ENCODE results near the gene TTC9B.
A peak's percentile ranks its signal among the peaks of the same experiment; 100 is the strongest.

TTC9B gene

DNA sequence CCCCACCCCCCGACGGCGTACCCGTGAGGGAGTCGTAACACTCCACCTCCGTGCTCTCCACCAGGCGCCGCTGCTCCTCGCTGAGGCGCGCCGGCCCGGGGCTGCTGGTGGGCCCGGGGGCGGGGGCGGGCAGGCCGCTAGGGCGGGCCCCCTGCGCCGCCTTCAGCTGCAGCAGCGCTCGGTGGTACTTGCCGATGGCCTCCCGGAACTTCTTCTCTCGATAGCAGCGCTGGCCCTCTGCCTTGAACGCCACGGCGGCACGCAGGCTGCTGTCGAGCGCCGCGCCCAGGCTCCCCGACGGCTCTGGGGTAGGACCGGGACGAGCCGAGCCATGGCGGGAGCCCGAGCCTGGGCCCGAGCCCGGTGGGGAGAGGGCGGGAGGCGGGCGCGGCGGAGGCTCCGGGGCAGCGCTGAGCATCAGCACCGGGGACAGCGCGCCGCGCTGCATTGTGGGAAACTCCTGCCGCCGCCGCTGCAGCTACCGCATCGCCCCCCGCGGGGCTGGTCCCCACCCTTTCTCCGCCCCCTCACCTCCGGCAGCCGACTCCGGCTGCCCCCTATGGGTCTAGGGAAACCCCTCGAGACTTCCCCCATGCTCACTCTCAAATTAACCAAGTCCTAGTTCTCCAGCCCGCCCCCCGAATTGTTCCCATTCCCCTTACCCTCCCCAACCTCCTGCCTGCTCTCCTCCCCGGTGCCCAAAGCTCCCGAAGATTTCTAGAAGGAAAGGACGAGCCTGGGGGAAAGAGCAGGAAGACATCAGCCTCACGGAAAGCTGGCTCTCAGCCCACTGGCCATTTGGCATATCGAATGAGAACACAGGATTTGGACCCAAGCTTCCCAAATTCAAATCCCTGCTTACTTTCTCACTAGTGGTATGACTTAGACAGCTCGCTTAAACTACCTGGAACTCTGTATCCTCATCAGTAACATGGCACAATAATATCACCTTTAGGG, at the start of gene TTC9B:
Gene TTC9B, minus strand, starts transcription at position 451 of the 957 bp plus-strand sequence. Its CDS starts 3 bp downstream, at position 448.
- peak in 1 of 2 donors; percentile 36 for DNase-seq (ENCODE audit: low read depth in 2 of 2)

DNA sequence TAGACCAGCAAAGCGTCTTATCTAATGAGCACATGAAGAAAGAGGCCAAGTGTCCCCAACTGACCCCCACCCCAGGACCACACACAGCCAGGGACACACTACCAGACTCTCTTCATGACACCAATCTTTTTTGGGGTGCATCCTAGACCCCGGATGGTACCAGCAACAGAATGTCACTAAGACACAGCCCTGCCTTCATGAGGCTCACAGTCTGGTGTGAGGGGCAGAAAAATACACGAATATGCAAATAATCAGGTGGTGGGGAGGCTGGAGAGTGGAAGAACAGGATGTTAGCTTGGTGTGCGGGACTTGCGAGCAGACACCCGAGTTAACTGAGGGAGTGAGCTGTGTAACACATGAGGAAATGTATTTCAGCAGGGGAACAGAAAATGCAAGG, 49.4 kb upstream of the TTC9B start:
- DNase-seq (ENCODE audit: low read depth in 2 of 2) = no peak

DNA sequence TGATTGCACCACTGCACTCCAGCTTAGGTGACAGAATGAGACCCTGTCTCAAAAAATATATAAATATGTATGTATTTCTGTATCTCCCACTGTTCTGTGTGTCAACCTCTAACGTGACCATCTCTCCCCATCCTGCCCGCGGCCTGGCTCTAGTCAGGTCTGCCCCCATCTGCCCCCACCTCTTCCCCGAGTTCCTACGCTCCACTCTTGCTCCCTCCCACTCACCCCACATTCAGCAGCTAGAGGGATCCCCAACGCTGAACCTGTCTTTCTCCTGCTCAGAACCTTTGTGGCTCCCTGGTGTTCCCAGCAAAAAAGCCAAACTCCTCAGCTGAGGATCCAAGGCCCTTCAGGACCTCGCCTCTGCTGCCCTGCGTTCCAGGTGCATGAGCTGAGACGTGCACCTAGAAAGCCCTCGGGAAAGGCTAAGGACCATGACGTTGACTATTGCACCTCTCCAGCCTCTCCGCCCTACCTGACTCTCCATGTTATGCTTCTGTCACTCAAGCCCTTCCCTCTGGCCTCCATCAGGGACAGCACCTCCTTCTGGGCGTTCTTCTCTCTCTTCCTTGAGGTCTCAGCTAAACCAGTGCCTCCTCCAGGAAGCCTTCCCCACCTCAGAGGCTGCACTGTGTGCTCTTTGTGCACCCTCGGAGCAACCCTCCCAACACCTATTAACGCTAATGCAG, 48.9 kb upstream of the TTC9B start:
- no peak for DNase-seq (ENCODE audit: low read depth in 2 of 2)

DNA sequence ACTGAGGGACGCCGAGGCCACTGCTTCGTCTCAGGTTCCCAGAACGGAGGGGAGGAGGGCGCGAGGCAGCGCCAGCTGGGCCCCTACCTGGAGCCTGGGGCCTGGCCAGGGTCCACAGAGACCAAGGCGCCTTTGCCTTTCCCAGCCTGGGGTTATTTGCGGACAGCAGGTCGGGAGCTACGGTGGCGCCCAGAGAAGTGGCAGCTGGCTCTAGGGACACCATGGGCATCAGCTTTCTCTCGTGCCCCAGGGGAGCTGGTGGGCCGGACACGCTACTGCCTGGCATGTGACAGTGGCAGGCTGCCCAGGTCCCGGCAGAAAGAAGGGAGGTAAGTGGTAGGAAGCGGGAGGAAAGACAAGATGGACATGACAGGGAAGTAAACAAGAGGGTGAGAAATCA, 47.9 kb upstream of the TTC9B start:
- no peak for DNase-seq (ENCODE audit: low read depth in 2 of 2)

DNA sequence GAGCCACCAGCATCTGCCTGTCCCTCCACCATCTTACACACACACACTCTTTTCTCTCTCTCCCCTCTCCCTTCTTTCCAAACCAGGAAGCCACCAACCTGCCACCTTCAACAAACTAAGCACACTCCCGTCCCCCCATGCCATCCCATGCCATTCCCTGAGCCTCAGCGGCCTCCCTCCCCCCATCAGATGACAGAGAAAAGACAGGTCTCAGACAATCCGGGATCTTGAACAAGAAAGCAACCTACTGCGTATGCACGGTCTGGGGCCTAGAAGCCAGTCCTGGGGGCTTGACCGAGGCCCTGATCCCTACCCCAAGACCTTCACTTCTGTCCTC, 47.5 kb upstream of the TTC9B start:
- no peak for DNase-seq (ENCODE audit: low read depth in 2 of 2)

DNA sequence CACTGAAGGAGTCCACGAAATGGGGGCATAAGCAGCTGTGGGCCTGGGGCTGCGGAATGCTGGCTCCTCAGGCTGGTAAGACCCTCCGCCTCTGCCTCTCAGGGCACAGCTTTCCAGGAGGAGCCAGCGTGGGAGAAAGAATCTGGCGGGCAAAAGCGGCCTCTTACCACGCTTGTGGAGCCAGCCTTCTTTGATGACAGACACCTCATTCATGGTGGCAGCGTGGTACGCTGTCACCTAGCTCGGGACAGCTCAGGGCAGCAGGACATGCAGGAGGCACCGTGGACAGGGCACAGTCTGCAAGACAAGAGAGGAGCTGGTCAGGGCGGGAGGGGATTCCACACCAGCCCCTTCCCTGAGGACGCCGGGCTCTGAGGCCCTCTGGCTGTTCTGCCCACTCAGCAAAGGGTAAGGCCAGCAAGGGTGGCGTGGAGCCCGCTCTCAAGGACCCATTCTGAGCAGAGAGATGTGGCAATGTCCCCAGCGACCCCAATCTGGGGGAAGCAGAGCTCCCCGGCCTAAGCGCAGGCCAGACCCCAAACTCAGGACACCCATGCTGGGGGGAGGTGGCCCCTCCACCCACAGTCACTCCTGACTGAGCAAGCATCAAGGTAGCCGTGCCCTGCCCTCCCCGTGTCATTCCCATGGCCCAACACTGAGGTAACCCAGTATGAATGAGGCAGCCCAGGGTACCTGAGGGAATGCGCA, 47.0 kb upstream of the TTC9B start:
- DNase-seq (ENCODE audit: low read depth in 2 of 2) = no peak

DNA sequence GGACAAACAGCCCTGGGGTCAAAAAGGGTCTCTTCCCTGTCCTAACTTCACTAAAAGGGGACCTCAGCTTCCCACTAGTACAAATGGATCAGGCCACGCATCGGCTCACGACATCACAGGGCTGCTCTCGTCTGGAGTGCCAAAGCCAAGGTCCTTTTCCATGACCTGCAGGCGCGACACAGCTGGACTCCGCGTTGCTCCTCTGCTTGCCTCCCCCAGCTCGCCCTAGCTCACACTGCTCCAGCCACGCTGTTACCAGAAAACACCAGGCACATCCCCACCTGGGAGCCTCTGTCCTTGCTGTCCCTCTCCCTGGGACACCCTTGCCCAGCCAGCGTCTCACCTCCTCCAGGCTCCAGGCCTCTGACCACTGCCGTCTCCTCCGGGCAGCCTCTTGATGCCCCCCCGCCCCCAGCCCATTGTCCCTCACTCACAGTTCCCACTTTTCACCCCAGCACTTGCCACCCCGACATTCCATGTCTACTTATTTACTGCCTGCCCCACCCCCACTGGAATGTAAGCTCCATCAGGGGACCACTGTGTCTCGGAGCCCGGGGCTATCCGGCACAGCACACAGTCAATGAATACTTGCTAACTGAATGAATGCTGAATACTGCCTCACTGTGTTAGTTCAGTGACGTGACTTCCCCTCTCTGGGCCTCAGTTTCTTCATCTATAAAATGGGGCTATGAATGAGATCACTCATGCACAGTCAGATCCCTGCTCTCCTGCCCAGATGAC, 46.3 kb upstream of the TTC9B start:
- DNase-seq (ENCODE audit: low read depth in 2 of 2) = no peak

DNA sequence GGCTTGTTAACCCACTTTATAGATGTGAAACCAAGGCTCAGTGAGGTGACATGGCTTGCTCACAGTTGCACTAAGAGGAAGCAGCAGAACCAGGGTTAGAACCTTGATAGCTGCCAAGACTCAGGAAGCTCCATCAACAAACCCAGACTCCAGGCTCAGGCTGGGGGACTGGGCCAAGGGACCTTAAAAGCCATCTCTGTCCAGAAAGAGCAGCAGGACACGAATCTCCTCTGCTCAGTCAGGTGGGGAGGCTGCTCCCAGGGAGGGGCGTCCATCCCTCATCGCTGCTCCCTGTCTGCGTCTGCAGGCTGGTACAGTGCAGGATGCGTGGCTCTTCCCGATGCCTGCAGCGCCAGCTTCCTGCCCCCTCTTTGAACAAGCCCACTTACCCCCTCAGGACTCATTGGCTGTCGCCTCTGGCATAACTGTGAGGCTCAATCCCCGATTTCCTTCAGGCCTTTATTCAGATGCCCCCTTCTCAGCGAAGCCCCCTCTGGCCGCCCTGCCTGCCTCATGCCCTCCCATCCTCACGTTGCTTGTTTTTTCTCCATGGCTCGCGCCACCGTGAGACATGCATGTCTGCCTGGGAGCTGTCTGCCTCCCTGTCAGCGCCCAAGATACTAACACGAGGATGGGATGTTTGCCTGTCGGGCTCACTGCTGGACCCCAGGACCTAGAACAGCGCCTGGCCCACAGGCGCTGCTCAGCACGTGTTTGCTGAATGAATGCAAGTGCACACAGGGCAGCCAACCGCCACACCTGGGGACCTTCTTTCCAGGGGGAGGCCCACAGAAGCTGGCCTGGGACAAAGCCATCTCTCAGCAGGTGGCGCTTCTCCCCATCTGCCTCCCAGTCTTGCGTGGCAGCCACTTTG, 45.5 kb upstream of the TTC9B start:
- DNase-seq (ENCODE audit: low read depth in 2 of 2) = no peak

DNA sequence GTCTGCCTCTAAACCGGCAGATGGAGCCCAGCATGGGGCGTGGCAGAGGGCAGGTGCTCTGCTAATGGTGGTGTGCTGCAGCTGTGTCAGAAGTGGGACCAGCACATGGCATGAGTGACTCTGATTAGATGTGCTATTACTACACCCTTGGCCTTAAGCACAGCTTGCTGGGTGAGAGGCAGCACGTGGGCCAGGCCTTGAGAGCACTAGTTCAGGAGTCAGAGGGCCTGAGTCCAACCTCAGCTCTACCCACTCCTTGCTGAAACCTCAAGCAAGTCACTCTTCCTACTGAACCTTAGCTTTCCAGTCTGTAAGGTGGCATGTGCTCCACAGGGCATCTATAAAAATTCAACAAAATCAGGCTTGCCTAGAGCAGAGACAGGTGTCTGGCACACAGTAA, 44.2 kb upstream of the TTC9B start:
- DNase-seq (ENCODE audit: low read depth in 2 of 2) = no peak

DNA sequence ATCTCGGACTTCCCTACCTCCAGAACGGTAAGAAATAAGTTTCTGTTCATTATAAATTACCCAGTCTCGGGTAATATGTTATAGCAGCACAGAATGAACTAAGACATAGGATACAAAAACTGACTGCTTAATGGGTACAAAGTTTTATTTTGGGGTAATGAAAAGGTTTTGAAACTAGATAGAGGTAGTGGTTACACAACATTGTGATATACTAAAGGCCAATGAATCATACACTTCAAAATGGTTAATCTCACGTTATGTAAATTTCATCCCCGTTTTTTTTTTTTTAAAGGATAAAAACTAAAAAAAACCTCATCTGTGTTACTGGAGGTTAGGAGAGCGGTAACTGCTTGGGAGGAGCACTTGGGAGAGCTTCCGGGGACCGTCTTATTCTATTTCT, 43.4 kb upstream of the TTC9B start:
- no peak for DNase-seq (ENCODE audit: low read depth in 2 of 2)

DNA sequence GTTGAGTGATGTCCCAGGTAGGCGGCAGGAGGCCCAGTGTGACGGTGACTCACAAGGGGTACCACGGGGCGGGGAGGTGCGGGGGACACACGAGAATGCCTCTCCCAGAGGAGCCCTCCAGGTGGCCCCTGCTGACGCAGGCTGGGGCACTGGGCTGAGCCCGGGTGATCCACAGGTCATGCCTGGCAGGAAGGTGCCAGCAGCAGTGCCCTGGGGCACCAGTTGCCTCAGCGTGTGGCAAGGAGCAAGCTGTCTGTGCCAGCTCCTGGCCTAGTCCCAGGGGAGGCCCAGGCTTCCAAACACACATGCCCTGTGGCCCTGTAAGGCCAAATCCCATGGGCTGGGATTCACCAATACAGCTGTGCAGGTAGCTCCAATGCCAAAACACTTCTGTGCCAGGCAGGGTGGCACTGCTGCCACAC, 38.9 kb upstream of the TTC9B start:
- DNase-seq (ENCODE audit: low read depth in 2 of 2) = no peak

DNA sequence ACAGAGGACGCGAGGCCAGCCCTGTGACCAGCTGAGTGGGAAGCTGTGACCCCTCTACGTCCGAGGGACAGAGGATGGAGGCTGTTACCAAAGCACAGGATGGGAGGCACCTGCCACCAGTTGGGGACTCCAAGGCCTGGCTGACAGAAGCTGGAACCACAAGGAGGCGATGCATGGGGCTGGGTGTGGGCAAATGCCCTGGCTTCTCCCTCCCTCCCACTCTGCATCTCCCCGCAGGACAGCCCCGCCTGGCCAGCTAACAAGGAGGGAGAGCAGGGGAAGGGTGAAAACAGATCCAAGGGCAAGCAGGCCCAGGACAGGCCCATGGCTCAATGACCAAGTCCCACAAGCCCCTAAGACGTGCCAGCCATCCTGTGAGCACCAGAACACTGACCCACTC, 38.3 kb upstream of the TTC9B start:
- no peak for DNase-seq (ENCODE audit: low read depth in 2 of 2)

DNA sequence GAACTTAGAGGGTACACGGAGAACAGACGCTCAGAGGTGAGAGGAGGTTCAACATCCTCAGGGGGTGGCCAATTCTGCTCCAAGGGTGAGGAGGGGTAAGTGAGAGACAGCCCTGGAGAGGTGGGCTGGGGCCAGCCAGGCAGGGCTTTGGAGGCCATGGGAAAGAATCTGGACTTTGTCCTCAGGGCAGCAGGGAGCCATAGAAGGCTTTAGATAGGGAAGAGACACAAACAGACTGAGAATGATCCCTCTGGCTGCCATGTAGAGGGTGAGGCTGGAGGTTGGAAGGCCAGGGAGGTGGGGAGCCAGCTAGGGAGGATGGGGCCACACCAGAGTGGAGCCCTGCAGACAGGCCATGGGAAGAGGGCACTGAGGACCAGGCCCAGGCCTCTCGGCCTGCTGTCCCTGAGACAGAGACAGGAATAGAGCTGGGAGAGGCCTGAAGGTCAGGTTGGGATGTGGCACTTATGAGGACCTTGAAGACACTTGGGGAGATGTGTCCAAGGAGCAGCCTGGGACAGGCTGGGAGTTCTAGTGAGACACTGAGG, 37.5 kb upstream of the TTC9B start:
- DNase-seq (ENCODE audit: low read depth in 2 of 2) = no peak

DNA sequence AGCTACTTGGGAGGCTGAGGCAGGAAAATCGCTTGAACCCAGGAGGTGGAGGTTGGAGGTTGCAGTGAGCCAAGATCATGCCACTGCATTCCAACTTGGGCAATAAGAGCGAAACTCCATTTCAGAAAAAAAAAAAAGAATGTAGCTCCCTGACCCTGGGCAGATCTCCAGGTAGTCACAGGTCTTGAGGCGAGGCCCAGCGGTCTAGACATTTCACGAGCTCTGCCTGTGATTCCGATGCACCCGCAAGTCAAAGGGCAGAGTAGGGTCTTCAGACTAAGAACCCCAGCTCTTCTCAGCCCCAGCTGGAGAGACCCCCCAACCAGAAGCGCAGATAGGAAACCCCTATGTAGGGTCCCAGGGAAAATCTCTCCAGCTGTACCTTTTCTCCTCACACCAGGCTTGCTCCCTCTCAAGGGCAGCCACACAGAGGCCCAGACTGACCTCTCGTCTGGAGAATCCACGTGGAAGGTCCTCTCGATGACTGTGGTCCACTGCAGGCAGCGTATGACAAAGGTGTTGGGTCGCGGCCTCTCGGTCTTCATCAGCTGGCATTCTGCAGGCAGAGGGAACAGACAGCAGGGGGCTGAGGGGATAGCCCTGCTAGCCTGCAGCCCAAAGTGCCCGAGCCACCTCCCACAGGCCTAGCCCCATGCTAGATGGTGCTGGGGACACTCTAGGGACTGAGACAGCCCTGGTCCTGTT, 36.7 kb upstream of the TTC9B start:
- DNase-seq (ENCODE audit: low read depth in 2 of 2) = no peak

DNA sequence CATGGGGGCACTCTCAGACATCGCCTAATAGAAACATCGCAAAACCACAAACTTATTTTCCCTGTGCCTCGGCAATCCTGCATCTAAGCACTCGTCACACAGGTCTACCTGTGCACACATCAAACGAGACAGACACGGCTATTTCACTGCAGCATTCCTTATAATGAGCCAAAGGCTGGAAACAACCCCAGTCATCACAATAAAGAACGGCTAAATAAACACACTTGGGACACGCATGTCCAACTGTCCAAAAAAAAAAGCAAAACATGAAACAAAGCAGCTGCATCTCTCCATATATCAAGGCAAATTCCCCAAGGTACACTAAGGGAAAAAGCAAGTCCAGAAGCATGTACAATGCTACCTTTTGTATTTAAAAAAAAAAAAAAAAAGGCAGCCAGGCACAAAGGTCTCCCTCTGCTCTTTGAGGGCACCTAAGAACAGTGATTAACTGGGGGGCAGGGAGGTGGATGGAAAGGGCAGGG, 35.5 kb upstream of the TTC9B start:
- DNase-seq (ENCODE audit: low read depth in 2 of 2) = no peak

DNA sequence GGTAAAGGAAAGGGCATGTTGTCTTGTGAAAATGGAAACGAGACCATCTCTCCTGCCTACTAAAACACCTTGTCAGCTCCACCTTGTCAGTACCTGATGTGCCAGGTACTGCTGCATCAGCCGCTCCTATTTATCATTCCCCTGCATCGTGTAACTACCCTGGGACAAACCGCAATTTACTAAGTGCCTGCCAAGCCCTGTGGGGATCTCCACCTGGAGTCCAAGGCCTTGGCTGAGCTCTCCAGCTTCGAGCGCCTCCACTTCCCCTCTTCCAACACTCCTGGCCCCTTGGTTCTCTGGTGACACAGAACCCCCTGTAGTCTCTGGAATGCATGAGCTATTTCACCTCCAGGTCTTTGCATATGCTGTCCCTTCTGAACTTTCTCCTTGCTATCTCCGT, 34.2 kb upstream of the TTC9B start:
- no peak for DNase-seq (ENCODE audit: low read depth in 2 of 2)

DNA sequence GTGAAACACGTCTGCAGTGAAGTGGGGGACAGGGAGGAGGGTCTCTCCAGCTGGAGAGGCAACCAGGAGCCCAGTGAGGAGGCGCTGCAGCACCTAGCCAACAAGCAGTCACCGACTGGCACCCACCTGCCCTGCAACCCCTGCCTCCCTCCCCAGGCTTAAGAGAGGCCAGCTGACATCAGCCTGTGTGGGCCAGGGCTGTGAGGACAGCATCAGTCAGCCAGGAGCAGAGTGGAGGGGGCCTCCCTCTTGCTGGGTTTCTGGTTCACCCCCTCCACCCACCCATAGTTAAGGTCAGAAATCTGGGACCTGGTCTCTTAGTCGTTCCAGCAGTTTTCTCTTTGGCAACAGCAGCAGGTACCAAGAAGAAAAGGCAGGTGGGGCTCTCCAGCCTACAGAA, 33.8 kb upstream of the TTC9B start:
- no peak for DNase-seq (ENCODE audit: low read depth in 2 of 2)

DNA sequence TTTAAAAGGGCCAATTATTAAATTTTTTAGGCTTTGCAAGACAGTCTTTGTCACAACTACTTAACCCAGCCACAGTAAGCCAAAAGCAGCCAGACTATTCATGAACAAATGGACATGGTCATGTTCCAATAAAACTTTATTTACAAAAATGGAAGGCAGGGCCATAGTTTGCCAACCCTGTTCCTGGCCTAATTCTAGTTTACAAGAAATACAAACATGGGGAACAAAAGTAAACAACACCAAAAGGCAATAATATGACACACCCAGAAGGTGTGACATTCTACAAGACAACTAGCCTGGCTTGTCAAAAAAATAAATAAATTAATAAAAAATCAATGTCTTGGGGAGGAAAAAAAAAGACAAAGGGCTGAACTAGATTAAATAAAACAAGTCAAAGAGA, 33.1 kb upstream of the TTC9B start:
- DNase-seq (ENCODE audit: low read depth in 2 of 2) = no peak

DNA sequence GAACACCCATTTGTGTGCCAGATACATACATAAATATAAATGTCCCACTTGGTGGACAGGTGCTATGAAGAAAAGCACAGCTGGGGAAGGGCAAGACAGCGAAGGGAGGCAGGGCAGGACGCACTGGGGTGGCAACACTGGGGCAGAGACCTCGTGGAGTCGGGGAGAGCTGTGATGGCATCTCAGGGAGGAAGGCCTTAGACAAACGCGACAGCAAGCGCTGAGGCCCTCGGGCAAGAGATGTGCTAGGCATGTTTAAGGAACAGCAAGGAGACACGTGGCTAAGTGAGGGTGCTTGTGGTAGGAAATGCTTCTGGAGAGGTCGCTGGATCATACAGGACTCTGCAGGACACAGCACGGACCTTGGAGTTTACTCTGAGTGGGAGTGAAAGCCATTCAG, 31.6 kb upstream of the TTC9B start:
- no peak for DNase-seq (ENCODE audit: low read depth in 2 of 2)

DNA sequence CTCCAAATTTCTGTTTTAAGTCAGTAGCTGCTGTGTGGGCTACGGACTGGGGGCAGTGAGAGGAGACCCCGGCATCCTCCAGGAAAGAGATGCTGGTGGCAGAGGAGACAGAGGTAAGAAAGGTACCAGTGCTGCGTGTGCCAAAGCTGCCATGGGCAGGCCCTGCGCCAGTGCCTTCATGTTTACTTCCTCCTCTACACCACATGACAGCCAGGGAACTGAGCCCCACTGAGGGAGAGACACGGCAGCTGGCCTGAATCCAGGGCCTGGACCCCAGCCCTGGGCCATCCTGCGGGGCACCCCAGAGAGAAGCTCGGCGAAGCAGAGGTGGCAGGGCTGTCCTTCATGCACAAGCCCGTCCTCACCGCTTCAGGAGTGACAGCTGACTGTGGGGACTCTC, 31.0 kb upstream of the TTC9B start:
- no peak for DNase-seq (ENCODE audit: low read depth in 2 of 2)

Data from stimulated activated CD8-positive, alpha-beta memory T cell treated with anti-CD3 and anti-CD28 coated beads, Interleukin-7, amount 100 ng/mL, for 4 hours (primary cell).